Panc1 (cell line): Measurements from ENCODE around the gene ZNF778.

ENCODE experiments used
- CTCF ChIP-seq: fragments of 450-650 bp; IDR thresholded peaks from 2 replicates; pipeline ENCODE4 v1.5.1; 2017; ENCODE audit warnings: mild to moderate bottlenecking
- POLR2AphosphoS5 ChIP-seq: IDR thresholded peaks from 2 replicates; pipeline ENCODE4 v1.6.1; 2012; ENCODE audit warnings: mild to moderate bottlenecking, low read depth, low read length, moderate library complexity
- REST ChIP-seq, 2 experiments: IDR thresholded peaks; 2 replicates each; pipeline ENCODE4 v1.6.1; 2011 to 2012; ENCODE audit warnings: low read depth in 2 of 2, control low read depth in 1 of 2, low read length in 1 of 2, mild to moderate bottlenecking in 1 of 2, moderate library complexity in 1 of 2; ENCODE audit not compliant: insufficient read depth in 1 of 2

- TF ChIP-seq CTCF (no peak), POLR2AphosphoS5 (no peak), REST (IDR thresholded peaks at IDR 0.05; ENCODE audit: insufficient read depth in 1 of 2, low read depth in 2 of 2, low read length in 1 of 2) (no peak)
These were observed 20.4 kb upstream of the ZNF778 start for GRCh38 chr16:89197033-89197632.
